Measurements from ENCODE around the gene MGST1.
"Not testable (repeated sequence)": the region's sequence is repeated elsewhere in the genome, so short reads cannot be mapped to it uniquely, and the experiment has no call there.

Gene MGST1

GRCh38 chr12:16352481-16352880, 5.0 kb downstream of the MGST1 start:
- no peak for DNase-seq (ENCODE audit: low read depth)

DNA sequence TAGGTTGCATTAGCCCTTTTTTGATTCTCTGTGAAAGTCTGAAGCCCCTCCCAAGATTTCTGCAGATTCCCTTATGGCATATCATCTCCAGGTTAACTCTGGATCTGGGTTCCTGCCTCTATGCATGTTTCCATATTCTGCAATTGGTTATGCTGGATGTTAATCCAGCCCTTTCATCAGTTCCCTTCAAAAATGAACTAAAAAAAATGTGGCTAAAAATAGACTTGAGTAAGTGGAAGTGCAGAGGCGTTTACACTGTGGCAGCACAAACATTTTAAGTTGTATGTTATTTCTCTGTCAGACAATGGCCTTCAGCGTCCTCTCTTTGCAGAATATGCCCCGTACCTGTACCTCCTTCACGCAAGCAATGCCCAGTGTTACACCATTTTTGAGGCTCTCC, 11.4 kb downstream of the MGST1 start:
- H3K4me1 ChIP-seq (ENCODE audit: control insufficient read depth, insufficient read depth, low read length): peaks cover 80% of the 10 kb centered on the region
- no peaks in the 10 kb centered on the region for H3K27me3 ChIP-seq (replicated peaks; ENCODE audit: control insufficient read depth, insufficient read depth, low read length)
- H3K36me3 ChIP-seq (ENCODE audit: control insufficient read depth, insufficient read depth, low read length, severe bottlenecking): peaks cover 100% of the 10 kb centered on the region
- no peaks in the 10 kb centered on the region for H3K9me3 ChIP-seq (ENCODE audit: control insufficient read depth, low read length)
- peak overlapping the region; percentile 70 for H3K9ac ChIP-seq (ENCODE audit: low read length)
- no peak for DNase-seq (ENCODE audit: low read depth)
- H3K4me3 ChIP-seq (ENCODE audit: low read length): peak overlapping the region; percentile 49

More at GRCh38 chr12:16352481-16352880, 5.0 kb downstream of the MGST1 start:
- Histone ChIP-seq H3K9me3 (ENCODE audit: control insufficient read depth, low read length) (no peaks in the 10 kb centered on the region), H3K9ac (ENCODE audit: low read length) (peak overlapping the region; percentile 100), H3K36me3 (ENCODE audit: control insufficient read depth, insufficient read depth, low read length, severe bottlenecking) (peaks cover 67% of the 10 kb centered on the region), H3K4me1 (ENCODE audit: control insufficient read depth, insufficient read depth, low read length) (peaks cover 70% of the 10 kb centered on the region), H3K4me3 (ENCODE audit: low read length) (peak overlapping the region; percentile 88), H3K27me3 (replicated peaks; ENCODE audit: control insufficient read depth, insufficient read depth, low read length) (no peaks in the 10 kb centered on the region)

- peak; percentile 28 for DNase-seq (ENCODE audit: low read depth)
- no peaks in the 10 kb centered on the region for H3K9me3 ChIP-seq (ENCODE audit: control insufficient read depth, low read length)
- H3K36me3 ChIP-seq (ENCODE audit: control insufficient read depth, insufficient read depth, low read length, severe bottlenecking): peaks cover 100% of the 10 kb centered on the region
- peak overlapping the region; percentile 70 for H3K9ac ChIP-seq (ENCODE audit: low read length)
- H3K4me3 ChIP-seq (ENCODE audit: low read length): peak overlapping the region; percentile 49
- H3K27me3 ChIP-seq (replicated peaks; ENCODE audit: control insufficient read depth, insufficient read depth, low read length): no peaks in the 10 kb centered on the region
- peaks cover 70% of the 10 kb centered on the region for H3K4me1 ChIP-seq (ENCODE audit: control insufficient read depth, insufficient read depth, low read length)
Observed at GRCh38 chr12:16359512-16360491, 12.4 kb downstream of the MGST1 start.

GRCh38 chr12:16361142-16361783, 13.8 kb downstream of the MGST1 start:
- Histone ChIP-seq H3K27me3 (replicated peaks; ENCODE audit: control insufficient read depth, insufficient read depth, low read length) (no peaks in the 10 kb centered on the region), H3K4me1 (ENCODE audit: control insufficient read depth, insufficient read depth, low read length) (peaks cover 57% of the 10 kb centered on the region), H3K9me3 (ENCODE audit: control insufficient read depth, low read length) (no peaks in the 10 kb centered on the region), H3K4me3 (ENCODE audit: low read length) (no peak overlapping the region), H3K9ac (ENCODE audit: low read length) (peak overlapping the region; percentile 22), H3K36me3 (ENCODE audit: control insufficient read depth, insufficient read depth, low read length, severe bottlenecking) (peaks cover 100% of the 10 kb centered on the region)
- no peak for DNase-seq (ENCODE audit: low read depth)

DNA sequence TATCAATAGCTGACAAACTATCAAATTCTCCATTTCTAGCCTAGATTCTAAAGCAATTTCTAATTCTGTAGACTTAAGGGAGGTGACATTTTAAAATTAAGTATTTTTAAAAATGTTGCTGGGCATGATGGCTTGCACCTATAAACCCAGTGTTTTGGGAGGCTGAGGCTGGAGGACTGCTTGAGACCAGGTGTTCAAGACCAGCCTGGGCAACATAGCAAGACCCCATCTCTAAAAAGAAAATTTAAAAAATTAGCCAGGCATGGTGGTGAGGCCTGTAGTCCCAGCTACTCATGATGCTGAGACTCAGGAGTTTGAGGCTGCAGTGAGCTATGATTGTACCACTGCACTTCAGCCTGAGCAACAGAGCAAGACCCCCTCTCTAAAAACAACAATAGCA, 15.1 kb downstream of the MGST1 start:
- Histone ChIP-seq H3K4me1 (ENCODE audit: control insufficient read depth, insufficient read depth, low read length) (peaks cover 44% of the 10 kb centered on the region), H3K9ac (ENCODE audit: low read length) (peak overlapping the region; percentile 20), H3K27me3 (replicated peaks; ENCODE audit: control insufficient read depth, insufficient read depth, low read length) (no peaks in the 10 kb centered on the region), H3K36me3 (ENCODE audit: control insufficient read depth, insufficient read depth, low read length, severe bottlenecking) (peaks cover 95% of the 10 kb centered on the region), H3K9me3 (ENCODE audit: control insufficient read depth, low read length) (no peaks in the 10 kb centered on the region), H3K4me3 (ENCODE audit: low read length) (no peak overlapping the region)
- no peak for DNase-seq (ENCODE audit: low read depth)

DNA sequence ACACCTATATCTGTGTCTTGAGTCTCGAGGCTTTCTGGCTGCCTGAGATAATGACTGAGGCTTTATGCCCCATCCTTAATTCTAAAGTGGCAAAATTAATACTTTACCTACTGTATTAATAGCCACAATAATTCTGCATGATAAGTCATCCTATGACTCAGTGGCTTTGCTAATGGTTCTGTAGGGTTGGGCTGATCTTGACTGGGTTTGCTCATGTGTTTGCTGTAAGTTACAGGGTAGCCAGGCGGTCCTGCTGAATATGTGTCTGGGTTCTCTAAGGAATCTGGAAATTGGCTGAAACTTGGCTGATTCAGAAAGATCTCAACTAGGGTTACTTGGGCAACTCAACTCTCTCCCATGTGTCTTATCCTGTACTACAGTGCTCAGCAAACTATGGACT, 21.7 kb downstream of the MGST1 start:
- no peak overlapping the region for H3K9ac ChIP-seq (ENCODE audit: low read length)
- no peak overlapping the region for H3K4me3 ChIP-seq (ENCODE audit: low read length)
- peaks cover 47% of the 10 kb centered on the region for H3K36me3 ChIP-seq (ENCODE audit: control insufficient read depth, insufficient read depth, low read length, severe bottlenecking)
- no peaks in the 10 kb centered on the region for H3K4me1 ChIP-seq (ENCODE audit: control insufficient read depth, insufficient read depth, low read length)
- no peak for DNase-seq (ENCODE audit: low read depth)
- no peaks in the 10 kb centered on the region for H3K9me3 ChIP-seq (ENCODE audit: control insufficient read depth, low read length)
- H3K27me3 ChIP-seq (replicated peaks; ENCODE audit: control insufficient read depth, insufficient read depth, low read length): no peaks in the 10 kb centered on the region

DNA sequence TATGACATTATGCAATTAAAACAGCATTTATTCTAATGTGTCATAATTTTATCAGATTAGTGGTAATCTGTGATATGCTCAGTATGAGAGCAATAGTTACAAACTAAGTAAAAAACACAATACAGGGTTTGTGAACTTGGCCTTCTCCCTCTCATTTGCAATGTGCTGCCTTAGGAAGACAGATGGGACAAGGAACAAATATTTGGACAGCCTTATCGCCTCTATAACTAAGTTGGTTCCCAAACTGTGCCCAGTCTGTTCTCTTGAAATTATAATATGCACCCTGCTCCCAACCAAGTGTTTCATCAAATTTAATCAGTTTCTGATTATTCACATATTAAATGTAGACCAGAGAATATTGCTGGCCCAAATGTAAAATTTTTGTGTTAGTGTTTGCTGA, 22.7 kb downstream of the MGST1 start:
- H3K4me3 ChIP-seq (ENCODE audit: low read length): no peak overlapping the region

GRCh38 chr12:16382652-16383312, 35.3 kb downstream of the MGST1 start:
- not testable (repeated sequence) for H3K9ac ChIP-seq (ENCODE audit: low read length); H3K9me3 ChIP-seq (ENCODE audit: control insufficient read depth, low read length); H3K4me3 ChIP-seq (ENCODE audit: low read length); H3K27me3 ChIP-seq (replicated peaks; ENCODE audit: control insufficient read depth, insufficient read depth, low read length); H3K36me3 ChIP-seq (ENCODE audit: control insufficient read depth, insufficient read depth, low read length, severe bottlenecking); DNase-seq (ENCODE audit: low read depth)
- H3K4me1 ChIP-seq (ENCODE audit: control insufficient read depth, insufficient read depth, low read length): peaks cover 12% of the 10 kb centered on the region

More for the DNA sequence above, 22.7 kb downstream of the MGST1 start:
- Histone ChIP-seq H3K4me1 (ENCODE audit: control insufficient read depth, insufficient read depth, low read length) (no peaks in the 10 kb centered on the region), H3K9ac (ENCODE audit: low read length) (no peak overlapping the region), H3K9me3 (ENCODE audit: control insufficient read depth, low read length) (no peaks in the 10 kb centered on the region), H3K36me3 (ENCODE audit: control insufficient read depth, insufficient read depth, low read length, severe bottlenecking) (peaks cover 38% of the 10 kb centered on the region), H3K27me3 (replicated peaks; ENCODE audit: control insufficient read depth, insufficient read depth, low read length) (no peaks in the 10 kb centered on the region)
- DNase-seq (ENCODE audit: low read depth): no peak

- no peak for DNase-seq (ENCODE audit: low read depth)
- Histone ChIP-seq H3K27me3 (replicated peaks; ENCODE audit: control insufficient read depth, insufficient read depth, low read length) (no peaks in the 10 kb centered on the region), H3K9ac (ENCODE audit: low read length) (no peak overlapping the region), H3K4me1 (ENCODE audit: control insufficient read depth, insufficient read depth, low read length) (peaks cover 17% of the 10 kb centered on the region), H3K36me3 (ENCODE audit: control insufficient read depth, insufficient read depth, low read length, severe bottlenecking) (peaks cover 3% of the 10 kb centered on the region), H3K4me3 (ENCODE audit: low read length) (no peak overlapping the region), H3K9me3 (ENCODE audit: control insufficient read depth, low read length) (no peaks in the 10 kb centered on the region)
Observed at GRCh38 chr12:16384732-16385131, 37.3 kb downstream of the MGST1 start.

DNA sequence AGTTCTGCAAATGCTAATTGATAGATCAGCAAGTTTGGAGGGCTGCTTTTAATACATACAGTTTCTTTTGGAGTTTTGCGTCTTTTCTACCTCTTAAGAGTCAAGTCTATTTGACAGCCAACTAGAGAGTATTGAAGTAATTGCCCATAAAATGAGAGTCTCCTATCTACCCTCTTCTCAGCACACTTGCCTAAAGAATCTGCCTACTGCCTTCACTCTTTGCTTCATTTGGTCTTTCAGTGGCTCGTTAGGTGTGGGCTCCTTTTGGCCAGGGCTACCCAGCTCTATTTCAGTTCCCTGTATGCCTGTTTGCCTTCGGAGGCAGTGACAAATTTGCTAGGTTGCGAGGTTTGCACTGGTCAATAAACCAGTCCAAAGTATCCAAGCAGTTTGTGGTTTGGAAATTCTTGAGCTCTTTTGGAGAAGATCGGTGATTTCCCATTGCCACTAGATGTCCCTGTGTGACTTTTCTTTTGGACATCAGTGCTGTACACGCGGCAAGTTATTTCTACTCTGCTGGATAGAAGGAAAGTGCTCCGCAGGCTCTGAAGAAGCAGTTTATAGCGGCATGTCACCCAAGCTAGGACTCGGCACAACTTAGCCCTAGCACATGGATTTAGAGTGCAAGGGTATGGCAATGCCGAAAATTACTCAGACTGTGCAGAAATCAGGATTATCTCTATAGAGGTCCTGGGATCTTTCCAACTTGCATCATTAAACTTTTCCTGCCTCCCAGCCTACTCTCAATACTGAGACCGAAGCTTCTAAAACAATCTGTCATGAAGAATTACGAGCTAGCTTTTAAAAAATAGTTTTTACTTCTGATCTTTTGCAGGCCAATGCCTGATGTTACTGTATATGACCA, 38.6 kb downstream of the MGST1 start:
- H3K4me3 ChIP-seq (ENCODE audit: low read length): peak overlapping the region; percentile 69
- H3K4me1 ChIP-seq (ENCODE audit: control insufficient read depth, insufficient read depth, low read length): peaks cover 20% of the 10 kb centered on the region
- peak overlapping the region; percentile 77 for H3K9ac ChIP-seq (ENCODE audit: low read length)
- no peaks in the 10 kb centered on the region for H3K27me3 ChIP-seq (replicated peaks; ENCODE audit: control insufficient read depth, insufficient read depth, low read length)
- DNase-seq (ENCODE audit: low read depth): peak; percentile 29
- peaks cover 3% of the 10 kb centered on the region for H3K36me3 ChIP-seq (ENCODE audit: control insufficient read depth, insufficient read depth, low read length, severe bottlenecking)
- H3K9me3 ChIP-seq (ENCODE audit: control insufficient read depth, low read length): no peaks in the 10 kb centered on the region
